Fibroblast of villous mesenchyme (primary cell): ENCODE data around the gene RASA3. TPM values are rescaled to one million over a fixed set of nuclear protein-coding genes. Genes with fewer than 3 reads are reported as not detected.
"Not testable (repeated sequence)": the region's sequence is repeated elsewhere in the genome, so short reads cannot be mapped to it uniquely, and the experiment has no call there.

Experiments
- DNase-seq: peaks from one replicate; pipeline ENCODE4 v3.0.0-alpha.2; 2010; ENCODE audit warnings: low read depth
- H3K4me3 ChIP-seq: 2 replicates; pipeline ENCODE4 v1.5.1; 2011; ENCODE audit warnings: low read depth, mild to moderate bottlenecking, low read length
- CTCF ChIP-seq: IDR thresholded peaks from 2 replicates; pipeline ENCODE4 v1.5.1; 2012; ENCODE audit warnings: low read depth, mild to moderate bottlenecking, low read length; ENCODE audit not compliant: insufficient read depth
- total RNA-seq: library from RNA; depleted of rRNA; stranded (reverse); fragments of >200 nt; gene quantifications from 2 replicates; pipeline ENCODE4 v1.2.3, GENCODE V29; 2012

Gene RASA3
- total RNA-seq, 1 donor = 34.1 TPM

GRCh38 chr13:114161644-114162532 is 29.5 kb upstream of the RASA3 start:
- peak; percentile 34 for DNase-seq
- TF ChIP-seq CTCF = no peak
- H3K4me3 ChIP-seq = peak overlapping the region; percentile 21

GRCh38 chr13:114161028-114161556 is 28.7 kb upstream of the RASA3 start:
- no peak for TF ChIP-seq CTCF
- H3K4me3 ChIP-seq = no peak overlapping the region
- DNase-seq = no peak

DNA sequence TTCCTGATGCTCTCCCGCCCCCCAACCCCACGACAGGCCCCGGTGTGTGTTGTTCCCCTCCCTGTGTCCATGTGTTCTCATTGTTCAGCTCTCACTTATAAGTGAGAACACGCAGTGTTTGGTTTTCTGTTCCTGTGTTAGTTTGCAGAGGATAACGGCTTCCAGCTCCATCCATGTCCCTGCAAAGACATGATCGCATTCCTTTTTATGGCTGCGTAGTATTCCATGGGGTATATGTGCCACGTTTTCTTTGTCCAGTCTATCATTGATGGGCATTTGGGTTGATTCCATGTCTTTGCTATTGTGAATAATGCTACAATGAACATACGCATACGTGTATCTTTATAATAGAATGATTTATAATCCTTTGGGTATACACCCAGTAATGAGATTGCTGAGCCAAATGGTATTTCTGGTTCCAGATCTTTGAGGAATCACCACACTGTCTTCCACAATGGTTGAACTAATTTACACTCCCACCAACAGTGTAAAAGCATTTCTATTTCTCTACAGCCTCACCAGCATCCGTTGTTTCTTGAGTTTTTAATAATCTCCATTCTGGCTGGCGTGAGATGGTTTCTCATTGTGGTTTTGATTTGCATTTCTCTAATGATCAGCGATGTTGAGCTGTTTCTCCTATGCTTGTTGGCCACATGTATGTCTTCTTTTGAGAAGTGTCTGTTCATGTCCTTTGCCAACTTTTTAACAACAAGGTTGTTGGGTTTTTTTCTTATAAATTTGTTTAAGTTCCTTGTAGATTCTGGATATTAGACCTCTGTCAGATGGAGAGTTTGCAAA is 26.6 kb upstream of the RASA3 start:
- not testable (repeated sequence) for H3K4me3 ChIP-seq, DNase-seq

DNA sequence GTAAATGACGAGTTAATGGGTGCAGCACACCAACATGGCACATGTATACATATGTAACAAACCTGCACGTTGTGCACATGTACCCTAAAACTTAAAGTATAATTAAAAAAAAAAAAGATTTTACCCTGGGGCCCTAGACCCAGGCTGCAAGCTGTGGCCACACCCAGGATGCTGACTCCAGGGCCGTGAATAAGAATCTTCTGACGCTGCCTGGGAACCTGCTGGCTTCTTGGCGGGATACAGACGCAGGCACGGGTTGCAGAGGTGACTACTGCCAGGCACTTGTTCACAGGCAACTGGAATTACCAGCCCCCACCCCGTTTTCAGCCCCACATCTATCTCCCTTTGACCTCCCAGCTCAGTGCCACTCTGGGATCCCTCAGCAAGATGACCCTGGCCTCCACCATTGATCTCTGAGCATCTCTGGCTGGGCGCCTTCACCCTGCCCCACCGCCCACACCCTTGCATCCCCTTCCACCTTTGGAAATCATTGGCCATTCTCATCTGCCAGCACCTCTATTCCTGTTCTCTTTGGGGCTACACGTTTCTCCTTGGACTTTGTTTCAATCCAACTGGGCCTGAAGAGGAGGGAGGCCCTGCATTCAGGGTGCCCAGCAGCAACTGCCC is 25.6 kb upstream of the RASA3 start:
- no peak for DNase-seq
- no peak for TF ChIP-seq CTCF
- no peak overlapping the region for H3K4me3 ChIP-seq

DNA sequence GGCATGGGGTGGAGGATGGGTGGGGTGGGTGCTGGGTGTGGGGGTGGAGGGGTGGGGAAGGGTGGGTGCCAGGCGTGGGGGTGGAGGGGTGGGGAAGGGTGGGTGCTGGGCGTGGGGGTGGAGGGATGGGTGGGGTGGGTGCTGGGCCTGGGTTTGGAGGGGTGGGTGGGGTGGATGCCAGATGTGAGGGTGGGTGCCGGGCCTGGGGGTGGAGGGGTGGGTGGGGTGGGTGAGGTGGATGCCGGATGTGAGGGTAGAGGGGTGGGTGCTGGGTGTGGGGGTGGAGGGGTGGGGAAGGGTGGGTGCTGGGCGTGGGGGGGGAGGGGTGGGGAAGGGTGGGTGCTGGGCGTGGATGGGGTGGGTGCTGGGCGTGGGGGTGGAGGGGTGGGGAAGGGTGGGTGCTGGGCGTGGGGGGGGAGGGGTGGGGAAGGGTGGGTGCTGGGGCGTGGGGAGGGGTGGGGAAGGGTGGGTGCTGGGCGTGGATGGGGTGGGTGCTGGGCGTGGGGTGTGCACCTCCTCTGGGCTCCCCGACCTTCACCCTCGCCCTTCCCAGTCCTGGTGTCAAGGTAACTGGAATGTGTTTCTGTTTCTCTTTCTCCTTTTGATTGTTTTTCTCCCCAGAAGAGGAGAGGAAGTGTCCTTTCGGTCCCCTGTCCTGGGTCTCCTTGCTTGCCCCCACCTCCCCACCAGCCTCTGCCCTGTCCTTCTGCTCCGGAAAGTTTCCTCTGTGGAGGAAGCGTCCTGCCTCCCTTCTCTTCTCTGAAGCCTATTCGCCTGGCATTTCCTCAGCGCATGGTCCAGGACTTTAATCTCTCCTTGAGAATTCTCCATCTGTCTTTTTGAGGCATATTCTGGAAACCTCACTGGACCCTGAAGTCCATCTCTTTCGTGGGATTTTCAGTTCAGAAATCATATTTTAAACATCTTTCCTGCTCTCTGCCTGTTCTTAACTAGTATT is 23.8 kb upstream of the RASA3 start:
- TF ChIP-seq CTCF = no peak
- no peak overlapping the region for H3K4me3 ChIP-seq
- DNase-seq = no peak

DNA sequence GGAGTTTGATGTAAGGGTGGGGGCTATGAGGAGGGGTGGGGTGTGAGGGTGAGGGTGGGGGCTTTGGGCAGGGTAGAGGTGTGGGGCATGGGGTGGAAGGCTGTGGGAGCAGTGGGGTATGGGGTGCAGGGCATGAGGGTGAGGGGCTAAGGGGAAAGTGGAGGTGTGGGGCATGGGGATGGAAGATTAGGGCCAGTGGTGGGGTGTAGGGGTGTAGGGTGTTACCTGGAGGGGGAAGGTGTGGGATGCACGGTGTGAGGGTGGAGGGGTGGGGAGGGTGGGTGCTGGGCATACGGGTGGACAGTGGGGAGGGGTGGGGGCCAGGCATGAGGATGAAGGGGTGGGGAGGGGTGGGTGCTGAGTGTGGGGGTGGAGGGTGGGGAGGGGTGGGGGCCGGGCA is 22.9 kb upstream of the RASA3 start:
- TF ChIP-seq CTCF = no peak
- no peak for DNase-seq
- no peak overlapping the region for H3K4me3 ChIP-seq
